ENCODE measurements around the gene PPP2R2B.
A peak's percentile ranks its signal among the peaks of the same experiment; 100 is the strongest.

PPP2R2B gene

DNA sequence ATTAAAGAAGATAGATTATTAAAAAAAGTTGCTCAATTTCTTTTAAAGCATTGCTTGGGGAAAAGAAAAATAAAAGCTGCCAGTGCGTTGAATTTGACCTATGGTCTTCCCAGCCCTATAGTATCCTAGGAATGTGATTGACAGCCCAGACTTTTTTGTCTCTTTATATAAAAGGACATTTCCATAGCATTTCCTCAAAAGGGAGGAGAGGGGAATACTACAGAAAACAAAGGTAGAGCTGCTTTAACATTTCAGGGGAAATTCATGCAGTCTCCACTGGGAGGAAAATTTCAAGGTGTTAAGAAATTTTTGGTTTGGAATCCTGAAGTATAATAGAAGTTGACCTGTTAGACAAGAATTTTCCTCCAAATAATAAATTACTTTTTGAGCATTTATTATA, 344.7 kb downstream of the PPP2R2B start:
- no peak for DNase-seq

DNA sequence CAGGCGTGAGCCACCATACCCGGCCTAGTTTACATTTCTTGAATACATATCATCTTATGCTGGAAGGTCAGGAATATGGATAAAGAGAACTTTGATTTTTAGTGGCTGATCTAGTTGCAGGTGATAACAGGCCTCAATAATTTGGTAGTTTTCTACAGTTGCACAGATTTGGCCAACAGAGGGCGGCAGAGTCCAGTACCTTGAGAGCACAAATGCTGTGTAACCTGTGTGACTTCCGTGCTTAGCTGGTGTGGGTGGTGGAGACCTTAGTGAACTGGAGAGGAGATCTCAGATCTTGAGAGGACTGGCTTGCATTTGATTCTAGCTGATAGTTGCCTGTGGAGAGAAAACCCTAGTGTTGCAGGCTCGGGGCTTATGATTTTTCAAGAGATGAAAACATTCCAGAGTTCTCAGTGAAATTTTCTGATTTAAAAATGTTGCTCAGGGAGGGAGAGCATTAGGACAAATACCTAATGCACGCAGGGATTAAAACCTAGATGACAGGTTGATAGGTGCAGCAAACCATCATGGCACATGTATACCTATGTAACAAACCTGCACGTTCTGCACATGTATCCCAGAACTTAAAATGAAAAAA, 345.2 kb downstream of the PPP2R2B start:
- peak; percentile 83 to 84 for DNase-seq

Measured in activated T-cell treated with anti-CD3 and anti-CD28 coated beads, Interleukin-2, amount 50 U/mL, for 48 hours (primary cell).